GM10248 (cell line): ENCODE data around the gene MYO5B.
"Not testable (repeated sequence)": the region's sequence is repeated elsewhere in the genome, so short reads cannot be mapped to it uniquely, and the experiment has no call there.

ENCODE experiments used
- CTCF ChIA-PET: fragments of 300-600 bp; sonication (Branson Sonifier 250); formaldehyde crosslinking; extraction: SDS; loops from one replicate; lab custom pipeline; 2021; ENCODE audit warnings: antibody characterized with exemption; lab: Yijun Ruan, JAX
- POLR2A ChIA-PET: fragments of 350-650 bp; sonication (Branson Sonifier 250); formaldehyde crosslinking; extraction: SDS; loops from one replicate; lab custom pipeline; 2020; ENCODE audit warnings: antibody characterized with exemption; lab: Yijun Ruan, JAX
- DNase-seq: peaks from one replicate; pipeline ENCODE4 v3.0.0; 2012; ENCODE audit errors: extremely low spot score
- CTCF ChIP-seq: IDR thresholded peaks from 2 replicates; pipeline ENCODE4 v1.5.1; 2012; ENCODE audit warnings: mild to moderate bottlenecking, low read depth; ENCODE audit errors: extremely low read depth, missing control alignments, control extremely low read depth

MYO5B gene

GRCh38 chr18:50194631-50195532 lies at the start of gene MYO5B:
TSS of gene MYO5B (minus strand) at chr18:50195147. CDS start at chr18:50194793, 354 bp downstream.
- CTCF ChIA-PET = interaction anchor here (0.6 to 4.0 kb wide), 14 partner anchors 9 to 165 kb away, joined by 3 to 24 read pairs (median 4); no protein-coding TSS in a partner anchor
- POLR2A ChIA-PET = no interaction called here
- TF ChIP-seq CTCF = peak; percentile 63
- DNase-seq = peak; percentile 83

- DNase-seq, POLR2A ChIA-PET: not testable (repeated sequence)
- CTCF ChIA-PET = interaction anchor here (2.0 kb wide), 1 partner anchor 23 kb away, joined by 7 read pairs; no protein-coding TSS in a partner anchor
Measured at GRCh38 chr18:50241768-50242167, 46.8 kb upstream of the MYO5B start.

- no peak for TF ChIP-seq CTCF
- no peak for DNase-seq
- ChIA-PET POLR2A (no interaction called here), CTCF (interaction anchor here (1.0 to 1.8 kb wide), 3 partner anchors 22 to 117 kb away, joined by 3 to 6 read pairs (median 4); no protein-coding TSS in a partner anchor)
Measured at GRCh38 chr18:50240080-50240563, 45.2 kb upstream of the MYO5B start.

- CTCF ChIA-PET = no interaction called here
- DNase-seq = no peak
- POLR2A ChIA-PET = no interaction called here
- TF ChIP-seq CTCF = no peak
Measured at GRCh38 chr18:50232419-50232818, 37.5 kb upstream of the MYO5B start.

- TF ChIP-seq CTCF = no peak
- ChIA-PET CTCF (interaction anchor here (0.8 to 1.0 kb wide), 2 partner anchors 28 to 30 kb away, joined by 3 read pairs; no protein-coding TSS in a partner anchor), POLR2A (no interaction called here)
- DNase-seq = no peak
Measured at GRCh38 chr18:50231621-50232020, 36.7 kb upstream of the MYO5B start.

- POLR2A ChIA-PET, DNase-seq: not testable (repeated sequence)
- CTCF ChIA-PET = interaction anchor here (1.1 to 2.9 kb wide), 4 partner anchors 9 to 209 kb away, joined by 3 to 19 read pairs (median 10); no protein-coding TSS in a partner anchor
Measured at GRCh38 chr18:50220249-50220648, 25.3 kb upstream of the MYO5B start.

GRCh38 chr18:50218432-50219197 lies 23.7 kb upstream of the MYO5B start:
- ChIA-PET CTCF (interaction anchor here (0.7 to 4.4 kb wide), 27 partner anchors 9 to 231 kb away, joined by 3 to 134 read pairs (median 4); partner anchors contain the start of genes CFAP53 and MYO5B), POLR2A (no interaction called here)
- DNase-seq = peak; percentile 59
- TF ChIP-seq CTCF = peak; percentile 39
